Loucy (cell line): ENCODE measurements around the gene SLC1A5.

Experiments
- CTCF ChIP-seq: fragments of 200-600 bp; sonication (generic); conservative IDR thresholded peaks from 2 replicates; pipeline ENCODE4 v1.5.1; 2014; ENCODE audit warnings: mild to moderate bottlenecking, antibody characterized with exemption, low read length
- EZH2phosphoT487 ChIP-seq: fragments of 200-600 bp; IDR thresholded peaks from 2 replicates; pipeline ENCODE4 v1.6.1; 2018; ENCODE audit warnings: antibody characterized with exemption, mild to moderate bottlenecking, moderate library complexity, borderline replicate concordance

DNA sequence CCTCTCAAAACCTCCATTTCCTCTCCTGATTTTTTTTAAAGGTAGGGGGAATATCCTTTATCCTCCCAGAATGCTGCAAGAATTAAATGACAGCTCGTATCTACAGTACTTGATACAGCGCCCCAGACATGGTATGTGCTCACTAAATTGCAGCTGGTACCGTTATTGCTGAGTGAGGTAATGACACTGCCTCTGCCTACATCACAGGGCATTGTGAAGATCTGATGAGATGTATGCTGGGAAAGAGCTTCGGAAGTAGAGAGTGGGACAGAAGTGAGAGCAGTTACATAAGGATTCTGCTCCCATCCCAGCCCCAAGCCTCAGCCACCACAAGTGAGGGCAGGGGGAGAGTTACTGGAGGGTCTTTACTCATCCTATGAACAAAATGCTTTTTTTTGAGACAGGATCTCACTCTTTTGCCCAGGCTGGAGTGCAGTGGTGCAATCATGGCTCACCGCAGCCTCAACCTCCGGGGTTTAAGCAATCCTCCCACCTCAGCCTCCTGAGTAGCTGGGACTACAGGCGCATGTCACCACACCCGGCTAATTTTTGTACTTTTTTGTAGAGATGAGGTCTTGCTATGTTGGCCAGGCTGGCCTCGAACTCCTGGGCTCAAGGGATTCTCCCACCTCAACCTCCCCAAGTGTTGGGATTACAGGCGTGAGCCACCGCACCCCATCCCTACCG lies 44.2 kb downstream of the SLC1A5 start:
- TF ChIP-seq CTCF: no peak
- TF ChIP-seq EZH2phosphoT487: no peak
